Retinal pigment epithelial cell (primary cell): ENCODE results near the gene KLHL11.

ENCODE experiments used
- DNase-seq: peaks from one replicate; pipeline ENCODE4 v3.0.0-alpha.2; 2010; ENCODE audit warnings: low read depth
- H3K4me3 ChIP-seq: 2 replicates; pipeline ENCODE4 v1.5.1; 2011; ENCODE audit warnings: mild to moderate bottlenecking, low read length, control low read depth, moderate library complexity
- TF ChIP-seq, protein P1 (sequence below): conservative IDR thresholded peaks from 2 replicates; pipeline ENCODE4 v1.5.1; 2011; ENCODE audit warnings: low read depth, low read length, control low read depth, inconsistent platforms

Gene KLHL11

DNA sequence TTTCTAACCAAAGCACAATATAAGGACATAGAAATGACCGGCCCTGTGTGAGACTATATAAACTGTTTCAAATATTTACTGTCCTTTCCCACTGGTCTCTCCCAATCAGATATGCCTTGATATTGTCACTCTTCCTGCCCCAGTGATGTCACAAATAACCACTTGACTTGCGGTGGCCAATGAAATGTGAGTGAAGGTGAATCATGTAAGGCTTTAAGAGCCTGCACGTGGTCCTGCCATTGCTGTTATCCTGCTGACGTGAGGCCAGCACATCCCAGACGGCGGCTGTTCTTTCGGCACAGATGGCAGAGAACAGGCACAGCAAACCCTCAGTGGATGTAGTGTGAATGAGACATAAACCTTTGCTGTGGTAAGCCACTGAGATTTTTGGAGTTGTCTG lies 5.4 kb upstream of the KLHL11 start:
- TF ChIP-seq, protein P1, sequence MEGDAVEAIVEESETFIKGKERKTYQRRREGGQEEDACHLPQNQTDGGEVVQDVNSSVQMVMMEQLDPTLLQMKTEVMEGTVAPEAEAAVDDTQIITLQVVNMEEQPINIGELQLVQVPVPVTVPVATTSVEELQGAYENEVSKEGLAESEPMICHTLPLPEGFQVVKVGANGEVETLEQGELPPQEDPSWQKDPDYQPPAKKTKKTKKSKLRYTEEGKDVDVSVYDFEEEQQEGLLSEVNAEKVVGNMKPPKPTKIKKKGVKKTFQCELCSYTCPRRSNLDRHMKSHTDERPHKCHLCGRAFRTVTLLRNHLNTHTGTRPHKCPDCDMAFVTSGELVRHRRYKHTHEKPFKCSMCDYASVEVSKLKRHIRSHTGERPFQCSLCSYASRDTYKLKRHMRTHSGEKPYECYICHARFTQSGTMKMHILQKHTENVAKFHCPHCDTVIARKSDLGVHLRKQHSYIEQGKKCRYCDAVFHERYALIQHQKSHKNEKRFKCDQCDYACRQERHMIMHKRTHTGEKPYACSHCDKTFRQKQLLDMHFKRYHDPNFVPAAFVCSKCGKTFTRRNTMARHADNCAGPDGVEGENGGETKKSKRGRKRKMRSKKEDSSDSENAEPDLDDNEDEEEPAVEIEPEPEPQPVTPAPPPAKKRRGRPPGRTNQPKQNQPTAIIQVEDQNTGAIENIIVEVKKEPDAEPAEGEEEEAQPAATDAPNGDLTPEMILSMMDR, result no peak

DNA sequence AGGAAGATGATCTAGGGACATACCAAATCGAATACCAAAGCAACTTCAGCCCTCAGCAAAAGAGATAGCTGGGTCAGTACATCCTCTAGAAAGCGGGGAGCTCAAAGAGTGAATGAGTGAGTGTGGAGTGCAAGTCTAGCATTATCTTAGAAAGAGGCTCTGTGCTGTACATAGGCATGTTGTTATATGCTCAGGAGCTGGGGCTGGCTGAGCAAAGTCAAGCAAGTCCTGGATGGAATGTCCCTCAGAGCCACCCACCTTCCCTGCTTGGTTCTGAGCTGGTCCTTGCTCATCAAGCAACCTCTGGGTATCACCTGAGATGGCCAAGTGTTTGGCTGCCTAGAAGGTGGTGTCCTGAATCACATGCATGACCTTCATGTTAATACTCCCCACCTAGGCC lies 4.9 kb upstream of the KLHL11 start:
- DNase-seq, result no peak
- TF ChIP-seq, protein P1, result no peak
- no peak overlapping the region for H3K4me3 ChIP-seq

More for the DNA sequence above, 5.4 kb upstream of the KLHL11 start:
- H3K4me3 ChIP-seq, result no peak overlapping the region
- no peak for DNase-seq

DNA sequence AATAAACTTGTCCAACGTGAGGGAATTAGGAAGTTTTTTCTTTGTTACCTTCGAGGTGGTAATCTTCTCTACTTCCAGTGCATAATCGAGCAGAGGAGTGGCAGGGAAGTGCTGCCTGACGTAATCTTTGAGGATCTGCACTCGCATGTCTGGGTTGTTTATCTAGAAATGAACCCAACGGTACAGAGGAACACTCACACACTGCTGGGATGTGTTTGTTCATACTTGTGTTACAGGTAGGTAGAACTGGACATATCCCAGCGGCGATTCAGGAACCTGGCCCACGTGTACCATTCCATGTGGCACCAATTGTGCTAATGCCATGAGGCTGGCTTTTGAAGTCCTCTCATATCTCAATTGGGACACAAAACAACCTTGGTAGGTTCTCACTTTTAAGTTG lies 4.2 kb upstream of the KLHL11 start:
- no peak for DNase-seq
- TF ChIP-seq, protein P1, result no peak
- H3K4me3 ChIP-seq, result no peak overlapping the region

DNA sequence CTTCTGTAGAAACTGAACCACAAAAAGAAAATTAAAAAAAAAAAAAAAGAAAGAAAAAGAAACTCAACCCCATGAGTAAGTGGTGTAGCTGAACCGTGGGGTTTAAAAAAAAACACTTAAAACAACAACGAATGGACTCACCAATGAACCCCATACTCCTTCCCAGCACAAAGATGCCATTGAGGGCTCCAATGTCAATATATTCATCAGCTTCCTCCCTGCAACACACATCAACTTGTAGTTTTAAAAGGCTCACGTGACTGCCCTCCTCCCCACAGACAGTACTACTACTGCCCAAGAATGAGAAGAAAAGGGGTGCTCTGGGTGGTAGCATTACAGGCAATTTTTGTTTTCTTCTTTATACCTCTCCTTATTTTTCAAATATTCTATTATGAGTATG lies 3.3 kb upstream of the KLHL11 start:
- TF ChIP-seq, protein P1, result no peak
- H3K4me3 ChIP-seq, result no peak overlapping the region
- DNase-seq, result no peak

DNA sequence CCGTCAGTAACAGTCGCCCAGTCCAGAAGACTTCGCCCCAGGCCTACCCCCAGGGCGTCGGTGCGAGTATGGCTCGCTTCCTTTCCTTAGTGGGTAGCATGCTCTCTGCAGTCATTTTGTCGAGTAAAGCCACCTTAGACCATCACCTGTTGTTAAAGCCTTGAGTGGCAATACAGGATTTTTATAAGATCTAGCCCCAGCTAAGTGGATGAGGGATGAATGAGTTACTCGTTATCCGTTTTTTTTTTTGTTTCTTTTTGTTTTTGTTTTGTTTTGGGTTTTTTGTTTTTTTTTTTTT lies 322 bp upstream of the KLHL11 start:
- peak overlapping the region; percentile 44 for H3K4me3 ChIP-seq
- TF ChIP-seq, protein P1, result no peak
- no peak for DNase-seq

DNA sequence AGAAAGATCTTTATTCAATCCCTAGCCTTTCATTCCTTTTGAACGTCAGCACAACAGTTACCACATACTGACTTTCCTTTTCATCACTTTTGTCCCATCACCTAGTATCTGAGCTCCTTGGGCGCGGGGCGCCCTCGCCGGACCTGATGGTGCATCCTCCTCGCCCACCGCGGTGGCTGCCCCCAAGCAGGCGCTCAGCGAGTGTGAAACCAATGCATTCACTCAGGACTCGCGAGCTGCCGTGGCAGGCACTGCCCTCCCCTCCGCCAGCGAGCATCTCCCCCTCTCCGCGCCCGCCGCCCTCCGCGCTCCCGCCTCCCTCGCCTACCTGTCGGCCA lies 756 bp downstream of the KLHL11 start:
- no peak for DNase-seq
- TF ChIP-seq, protein P1, result no peak
- peak overlapping the region; percentile 87 for H3K4me3 ChIP-seq

DNA sequence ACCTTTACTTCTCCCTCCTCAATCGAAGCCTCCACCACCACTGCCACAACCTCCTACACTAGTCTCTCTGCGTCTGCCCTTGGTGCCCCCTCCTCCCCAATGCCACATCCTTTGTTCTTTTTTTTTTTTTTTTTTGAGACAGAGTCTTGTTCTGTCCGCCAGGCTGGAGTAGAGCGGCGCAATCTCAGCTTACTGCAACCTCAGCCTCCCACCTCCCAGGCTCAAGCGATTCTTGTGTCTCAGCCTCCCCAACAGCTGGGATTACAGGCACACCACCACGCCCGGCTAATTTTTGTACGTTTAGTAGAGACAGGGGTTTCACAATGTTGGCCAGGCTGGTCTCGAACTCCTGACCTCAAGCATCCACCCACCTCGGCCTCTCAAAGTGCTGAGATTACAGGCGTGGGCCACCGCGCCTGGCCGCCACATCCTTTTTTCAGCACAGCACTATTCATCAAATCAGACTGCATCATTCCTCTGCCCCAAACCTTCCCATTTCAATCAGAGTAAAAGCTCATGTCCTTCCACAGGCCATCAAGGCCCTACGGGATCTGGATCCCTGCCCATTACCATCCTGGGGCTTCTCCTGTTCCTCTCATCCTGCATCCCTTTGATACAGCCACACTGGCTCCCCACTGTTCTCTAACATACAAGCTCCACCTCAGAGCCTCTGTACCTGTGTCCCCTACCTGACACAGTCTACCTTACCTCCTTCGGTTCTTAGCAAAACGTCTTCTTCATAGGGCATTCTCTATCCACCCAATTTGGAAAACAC lies 2.0 kb downstream of the KLHL11 start:
- TF ChIP-seq, protein P1, result no peak
- peak overlapping the region; percentile 87 for H3K4me3 ChIP-seq
- DNase-seq, result no peak
